Measurements from ENCODE around the gene NAV1.

NAV1 gene

DNA sequence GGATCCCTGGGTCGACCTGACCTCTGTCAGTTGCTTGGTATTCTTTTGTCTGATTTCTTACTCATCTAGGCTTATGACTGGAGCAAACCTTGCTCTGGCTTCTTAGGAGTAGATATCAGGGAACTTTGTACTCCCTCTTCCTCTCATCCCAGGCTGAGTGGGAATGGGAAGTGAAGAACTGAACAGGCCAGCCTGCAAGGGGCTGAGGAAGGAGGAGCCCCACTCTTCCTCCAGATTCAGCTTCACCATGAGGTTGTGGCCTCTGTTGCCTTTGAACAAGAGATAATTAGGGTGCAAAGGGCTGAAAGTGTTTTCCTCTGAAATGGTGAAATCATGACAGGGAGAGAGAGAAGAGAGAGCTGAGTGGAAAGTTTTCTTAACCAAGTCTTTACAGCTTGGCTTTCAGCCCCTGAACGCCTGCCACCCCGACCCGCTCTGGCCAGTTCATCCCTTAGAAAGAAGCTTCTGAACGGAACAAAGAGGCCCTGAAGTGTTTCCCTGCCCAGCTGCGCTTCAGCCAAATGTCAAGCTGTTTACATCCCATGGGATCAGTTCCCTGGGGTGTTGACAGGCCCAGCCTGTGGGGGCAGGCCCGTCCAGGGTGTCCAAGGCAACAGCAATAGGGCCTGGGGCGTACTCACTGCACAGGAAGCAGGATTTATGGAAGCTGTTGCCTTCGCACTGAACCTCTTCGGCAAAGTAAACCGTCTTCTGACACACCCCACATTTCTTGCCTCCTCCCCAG is 43.2 kb upstream of the NAV1 start:
- DNase-seq (ENCODE audit: low read depth): no peak
- TF ChIP-seq, protein P1, sequence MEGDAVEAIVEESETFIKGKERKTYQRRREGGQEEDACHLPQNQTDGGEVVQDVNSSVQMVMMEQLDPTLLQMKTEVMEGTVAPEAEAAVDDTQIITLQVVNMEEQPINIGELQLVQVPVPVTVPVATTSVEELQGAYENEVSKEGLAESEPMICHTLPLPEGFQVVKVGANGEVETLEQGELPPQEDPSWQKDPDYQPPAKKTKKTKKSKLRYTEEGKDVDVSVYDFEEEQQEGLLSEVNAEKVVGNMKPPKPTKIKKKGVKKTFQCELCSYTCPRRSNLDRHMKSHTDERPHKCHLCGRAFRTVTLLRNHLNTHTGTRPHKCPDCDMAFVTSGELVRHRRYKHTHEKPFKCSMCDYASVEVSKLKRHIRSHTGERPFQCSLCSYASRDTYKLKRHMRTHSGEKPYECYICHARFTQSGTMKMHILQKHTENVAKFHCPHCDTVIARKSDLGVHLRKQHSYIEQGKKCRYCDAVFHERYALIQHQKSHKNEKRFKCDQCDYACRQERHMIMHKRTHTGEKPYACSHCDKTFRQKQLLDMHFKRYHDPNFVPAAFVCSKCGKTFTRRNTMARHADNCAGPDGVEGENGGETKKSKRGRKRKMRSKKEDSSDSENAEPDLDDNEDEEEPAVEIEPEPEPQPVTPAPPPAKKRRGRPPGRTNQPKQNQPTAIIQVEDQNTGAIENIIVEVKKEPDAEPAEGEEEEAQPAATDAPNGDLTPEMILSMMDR (conservative IDR thresholded peaks at IDR 0.05; ENCODE audit: low read depth, low read length): no peak
- no peak overlapping the region for H3K4me3 ChIP-seq (ENCODE audit: low read length)

DNA sequence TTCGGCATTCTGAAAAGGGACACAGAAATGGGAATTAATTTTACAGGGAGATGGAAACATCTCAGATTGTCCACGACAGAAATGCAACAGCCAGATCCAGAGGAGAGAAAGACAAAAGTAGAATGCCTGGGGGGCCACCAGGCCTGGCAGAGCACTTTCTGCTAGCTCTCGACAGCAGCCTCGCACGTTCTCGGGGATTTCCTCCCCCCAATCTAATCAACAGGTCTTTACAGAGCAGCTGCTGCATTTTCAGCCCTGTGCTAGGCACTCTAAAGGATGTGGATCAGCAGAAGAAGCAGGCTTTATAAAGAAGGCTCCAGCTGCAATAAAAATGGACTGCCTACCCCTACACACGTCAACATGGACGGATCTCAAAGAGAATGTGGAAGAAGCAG is 42.6 kb upstream of the NAV1 start:
- DNase-seq (ENCODE audit: low read depth): no peak
- H3K4me3 ChIP-seq (ENCODE audit: low read length): no peak overlapping the region
- TF ChIP-seq, protein P1 (conservative IDR thresholded peaks at IDR 0.05; ENCODE audit: low read depth, low read length): no peak

DNA sequence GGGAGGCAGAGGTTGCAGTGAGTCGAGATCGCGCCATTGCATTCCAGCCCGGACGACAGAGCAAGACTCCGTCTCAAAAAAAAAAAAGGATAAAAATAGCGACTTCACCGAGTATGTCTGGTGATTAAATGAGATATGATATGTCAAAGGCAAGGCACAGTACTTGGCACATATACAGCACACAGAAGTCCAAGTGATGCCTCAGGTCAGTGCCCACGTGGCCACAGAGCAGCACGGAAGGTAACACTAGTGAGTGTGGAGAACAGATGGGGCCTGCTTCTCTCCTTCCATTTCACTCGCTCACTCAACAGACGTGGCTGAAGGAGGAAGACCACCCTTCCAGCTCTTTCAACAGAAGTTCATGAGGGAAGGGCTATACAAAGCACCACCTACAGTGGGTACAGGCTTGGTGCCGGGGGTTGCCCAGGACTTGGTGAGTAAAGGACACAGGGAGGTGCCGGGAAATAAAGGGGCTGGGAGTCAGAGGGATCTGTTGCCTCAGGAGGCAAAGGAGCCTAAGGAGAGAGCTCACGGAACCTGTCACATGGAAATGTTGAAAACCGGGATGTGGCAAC is 40.9 kb upstream of the NAV1 start:
- TF ChIP-seq, protein P1 (conservative IDR thresholded peaks at IDR 0.05; ENCODE audit: low read depth, low read length): no peak
- no peak for DNase-seq (ENCODE audit: low read depth)
- no peak overlapping the region for H3K4me3 ChIP-seq (ENCODE audit: low read length)

DNA sequence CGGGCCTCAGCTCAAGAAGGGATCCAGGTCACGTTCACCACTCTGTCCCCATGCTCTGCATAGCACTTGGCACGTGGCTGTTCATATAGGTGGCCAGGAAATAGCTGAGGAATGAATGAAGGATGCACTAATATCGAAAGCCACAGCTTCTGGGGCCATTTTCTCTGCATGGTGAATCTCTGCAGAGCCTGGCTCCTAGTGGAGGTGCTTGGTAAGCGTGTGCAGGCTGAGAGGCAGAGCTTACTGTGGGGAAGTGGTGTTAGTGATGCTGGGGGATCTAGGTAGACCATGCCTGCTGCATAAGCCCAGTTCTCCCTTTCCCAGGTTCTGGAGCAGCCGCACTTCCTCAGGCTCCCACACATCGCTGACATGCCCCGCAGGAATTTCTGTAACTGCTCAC is 40.3 kb upstream of the NAV1 start:
- no peak for DNase-seq (ENCODE audit: low read depth)
- TF ChIP-seq, protein P1 (conservative IDR thresholded peaks at IDR 0.05; ENCODE audit: low read depth, low read length): no peak
- no peak overlapping the region for H3K4me3 ChIP-seq (ENCODE audit: low read length)

DNA sequence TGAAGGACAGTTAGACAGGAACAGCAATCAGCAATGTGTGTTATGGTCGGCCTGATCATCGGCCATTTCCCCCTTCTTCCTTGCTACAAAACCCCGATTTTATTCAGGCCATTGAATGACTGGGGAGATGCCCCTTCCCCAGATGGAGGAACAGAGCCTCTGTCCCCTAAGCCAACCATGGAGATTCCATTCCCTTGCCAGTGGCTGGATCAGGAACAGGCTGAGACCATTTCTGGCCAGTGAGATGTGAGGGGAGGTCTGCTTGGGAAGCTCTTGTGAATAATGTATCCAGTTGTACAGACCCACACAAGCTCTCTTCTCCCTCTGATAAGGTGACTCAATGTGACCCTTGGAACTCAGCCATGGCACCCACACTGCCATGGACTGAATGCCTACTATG is 39.7 kb upstream of the NAV1 start:
- no peak overlapping the region for H3K4me3 ChIP-seq (ENCODE audit: low read length)
- DNase-seq (ENCODE audit: low read depth): no peak
- TF ChIP-seq, protein P1 (conservative IDR thresholded peaks at IDR 0.05; ENCODE audit: low read depth, low read length): no peak

DNA sequence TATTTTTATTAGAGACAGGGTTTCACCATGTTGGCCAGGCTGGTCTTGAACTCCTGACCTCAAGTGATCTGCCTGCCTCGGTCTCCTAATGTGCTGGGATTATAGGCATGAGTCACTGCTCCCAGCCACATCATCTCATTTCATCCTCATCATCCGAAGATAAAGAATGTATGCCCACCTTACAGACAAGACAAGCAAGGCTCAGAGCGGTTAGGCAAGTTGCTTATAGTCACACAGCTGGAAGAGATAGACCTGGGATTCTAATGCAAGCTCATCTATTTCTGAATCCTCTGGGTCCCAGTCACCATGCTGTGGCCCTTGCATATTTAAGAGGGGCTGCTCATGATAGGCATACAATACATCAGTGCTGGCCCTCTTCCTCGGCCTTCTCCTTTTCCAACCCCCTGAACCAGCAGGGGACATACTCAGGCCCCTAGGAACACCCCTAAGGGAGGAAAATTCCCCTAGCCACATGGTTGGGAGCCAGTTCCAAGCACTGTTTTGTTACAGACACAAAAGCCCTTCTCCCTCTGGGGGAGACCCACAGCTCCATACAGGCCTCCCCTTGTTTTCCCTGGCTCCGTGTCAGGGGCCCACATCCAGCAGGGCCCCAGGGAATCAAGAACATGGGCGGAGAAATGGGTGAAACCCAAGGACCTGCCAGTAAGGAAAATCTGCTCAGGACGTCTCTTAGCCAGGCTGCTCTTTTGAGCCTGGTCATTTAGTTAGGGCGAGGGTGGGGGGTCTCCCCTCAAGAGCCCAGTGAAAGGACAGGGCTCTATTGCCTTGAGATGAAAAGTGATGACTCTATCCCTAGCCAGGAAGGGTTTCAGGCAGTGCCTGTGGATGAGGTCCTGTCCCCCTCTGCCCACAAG is 38.9 kb upstream of the NAV1 start:
- TF ChIP-seq, protein P1 (conservative IDR thresholded peaks at IDR 0.05; ENCODE audit: low read depth, low read length): no peak
- no peak for DNase-seq (ENCODE audit: low read depth)
- H3K4me3 ChIP-seq (ENCODE audit: low read length): no peak overlapping the region
